Endothelial cell of umbilical vein (primary cell): ENCODE measurements around the gene ZNF709. TPM values are rescaled to one million over a fixed set of nuclear protein-coding genes. Genes with fewer than 3 reads are reported as not detected.
"Not testable (repeated sequence)": the region's sequence is repeated elsewhere in the genome, so short reads cannot be mapped to it uniquely, and the experiment has no call there.

Experiments used
- BruUV-seq: library from RNA; stranded (reverse); fragments of 400-500 nt; replicated peaks from 2 replicates; lab custom pipeline; 2021; lab: Mats Ljungman, UMichigan
- CTCF ChIA-PET: fragments of 300-600, 350-600 bp; sonication (Branson Sonifier 250); formaldehyde crosslinking; loops from one replicate; lab custom pipeline; 2021; ENCODE audit warnings: antibody characterized with exemption, inconsistent platforms; lab: Charles Lee
- POLR2A ChIA-PET: fragments of 300-600, 350-600 bp; sonication (Branson Sonifier 250); formaldehyde crosslinking; loops from one replicate; lab custom pipeline; 2021; ENCODE audit warnings: antibody characterized with exemption, inconsistent platforms; lab: Charles Lee
- DNase-seq: peaks from one replicate; pipeline ENCODE4 v3.0.0-alpha.2; 2011; ENCODE audit warnings: low read depth, low spot score
- FAIRE-seq: peaks from 2 replicates; lab custom pipeline; 2011; peaks lifted over from hg19 to GRCh38; lab: Jason Lieb, UNC
- H2AFZ ChIP-seq: 2 replicates; pipeline ENCODE4 v1.6.0; 2012; ENCODE audit warnings: low read depth, low read length, control low read depth, inconsistent platforms
- H3K27ac ChIP-seq: 2 replicates; pipeline ENCODE4 v1.5.1; 2011; ENCODE audit warnings: low read depth, mild to moderate bottlenecking, control low read depth, low read length, moderate library complexity; ENCODE audit not compliant: insufficient read depth
- H3K27me3 ChIP-seq, 2 experiments: 2 replicates each; pipeline versions ENCODE4 v1.6.0 to v1.6.1; 2011; ENCODE audit warnings: low read length in 2 of 2, mixed read lengths in 1 of 2; ENCODE audit not compliant: control insufficient read depth in 2 of 2, insufficient read depth in 2 of 2
- H3K36me3 ChIP-seq, 2 experiments: 2 replicates in 1 of 2; 3 replicates in 1 of 2; pipeline ENCODE4 v1.5.1; 2011; ENCODE audit warnings: low read length in 2 of 2, mild to moderate bottlenecking in 1 of 2, moderate library complexity in 1 of 2; ENCODE audit not compliant: control insufficient read depth in 2 of 2, insufficient read depth in 2 of 2; ENCODE audit errors: extremely low read depth in 1 of 2
- H3K4me1 ChIP-seq: 3 replicates; pipeline ENCODE4 v1.5.1; 2011; ENCODE audit warnings: mild to moderate bottlenecking, low read length; ENCODE audit not compliant: control insufficient read depth, insufficient read depth; ENCODE audit errors: extremely low read depth
- H3K4me2 ChIP-seq: 2 replicates; pipeline ENCODE4 v1.6.1; 2011; ENCODE audit warnings: low read length, control low read depth, mixed read lengths; ENCODE audit not compliant: insufficient read depth
- H3K4me3 ChIP-seq, 3 experiments: fragments of 200-600 bp in 1 of 3; sonication (generic), shearing (Covaris generic) in 1 of 3; replicated peaks in 1 of 3; 2 replicates each; pipeline ENCODE4 v1.5.1; 2011 to 2016; ENCODE audit warnings: control low read depth in 3 of 3, low read length in 3 of 3, mild to moderate bottlenecking in 2 of 3, inconsistent platforms in 1 of 3, low read depth in 1 of 3, moderate library complexity in 1 of 3; ENCODE audit not compliant: insufficient read depth in 1 of 3
- H3K79me2 ChIP-seq: 2 replicates; pipeline ENCODE4 v1.6.0; 2012; ENCODE audit warnings: low read length, inconsistent platforms; ENCODE audit not compliant: control insufficient read depth, insufficient read depth
- H3K9ac ChIP-seq: replicated peaks from 2 replicates; pipeline ENCODE3; 2011; ENCODE audit warnings: low read length, control low read depth; ENCODE audit not compliant: insufficient read depth; ENCODE audit errors: extremely low read depth
- H3K9me1 ChIP-seq: replicated peaks from 3 replicates; pipeline ENCODE4 v1.6.0; 2011; ENCODE audit warnings: mild to moderate bottlenecking, low read length; ENCODE audit not compliant: control insufficient read depth, insufficient read depth; ENCODE audit errors: extremely low read depth
- H3K9me3 ChIP-seq: replicated peaks from 2 replicates; pipeline ENCODE4 v1.5.1; 2012; ENCODE audit warnings: low read length, inconsistent platforms; ENCODE audit not compliant: control insufficient read depth, insufficient read depth
- H4K20me1 ChIP-seq: replicated peaks from 2 replicates; pipeline ENCODE3; 2011; ENCODE audit warnings: mild to moderate bottlenecking, low read length; ENCODE audit not compliant: control insufficient read depth, insufficient read depth; ENCODE audit errors: extremely low read depth
- EZH2 ChIP-seq: IDR thresholded peaks from 2 replicates; pipeline ENCODE4 v1.6.1; 2012; ENCODE audit warnings: borderline replicate concordance, low read depth, mild to moderate bottlenecking, moderate library complexity, low read length, inconsistent platforms; ENCODE audit not compliant: severe bottlenecking
- GATA2 ChIP-seq: IDR thresholded peaks from 2 replicates; pipeline ENCODE4 v1.7.0; 2011; ENCODE audit warnings: low read depth, mild to moderate bottlenecking, moderate library complexity, mixed read lengths, low read length; ENCODE audit not compliant: insufficient read length, insufficient read depth
- JUN ChIP-seq: IDR thresholded peaks from 2 replicates; pipeline ENCODE4 v1.6.1; 2011; ENCODE audit warnings: borderline replicate concordance, low read depth; ENCODE audit not compliant: insufficient read length, insufficient read depth
- MYC ChIP-seq: IDR thresholded peaks from one replicate; pipeline ENCODE4 v1.6.1; 2011; ENCODE audit warnings: mild to moderate bottlenecking, low read depth, low read length
- POLR2A ChIP-seq: IDR thresholded peaks from 2 replicates; pipeline ENCODE4 v1.6.1; 2012; ENCODE audit warnings: low read depth, mild to moderate bottlenecking, control low read depth, low read length
- POLR2AphosphoS5 ChIP-seq: IDR thresholded peaks from 2 replicates; pipeline ENCODE4 v1.6.1; 2012; ENCODE audit warnings: low read depth, mild to moderate bottlenecking, control low read depth, low read length, moderate library complexity; ENCODE audit not compliant: insufficient read depth
- dilution Hi-C: fragments of 300-500 bp; cut with MboI; formaldehyde crosslinking; loops from one replicate; pipeline ENCODE4 v1.15.0; 2019; ENCODE audit warnings: low sequenced_read_pairs; ENCODE audit not compliant: extremely low pct_ligation_motif_present
- intact Hi-C: fragments of 100-400 bp; cut with micrococcal nuclease; formaldehyde crosslinking; loops from one replicate; pipeline ENCODE4 v1.10.0; 2022
- polyA plus RNA-seq, 4 experiments: library from polyadenylated mRNA; depleted of rRNA in 3 of 4; stranded (reverse) in 3 of 4; unstranded in 1 of 4; fragments of >200 nt; gene quantifications; 2 replicates each; pipeline versions ENCODE4 v1.2.1 to v1.2.3, GENCODE V29; 2011 to 2012; ENCODE audit warnings: missing spikeins in 1 of 4
- total RNA-seq: library from RNA; stranded (reverse); gene quantifications from 2 replicates; pipeline ENCODE4 v1.2.3, GENCODE V29; 2021
- TF ChIP-seq, protein P1 (sequence below): IDR thresholded peaks from 2 replicates; pipeline ENCODE4 v1.6.1; 2011; ENCODE audit not compliant: insufficient read depth, insufficient read length
- TF ChIP-seq, protein P2 (sequence below), 2 donors: IDR thresholded peaks; 1 replicate in 1 of 2; 2 replicates in 1 of 2; pipeline ENCODE4 v1.5.1; 2011; ENCODE audit warnings: low read length in 2 of 2, mild to moderate bottlenecking in 2 of 2, moderate library complexity in 2 of 2, control low read depth in 1 of 2, inconsistent platforms in 1 of 2, low read depth in 1 of 2; ENCODE audit not compliant: insufficient read depth in 1 of 2; ENCODE audit errors: extremely low read depth in 1 of 2

Gene ZNF709
- total and polyA plus RNA-seq, 2 donors (not counting 3 experiments of a cell fraction or from before 2014, with no cell fraction given), result 0.65 to 1.8 TPM

DNA sequence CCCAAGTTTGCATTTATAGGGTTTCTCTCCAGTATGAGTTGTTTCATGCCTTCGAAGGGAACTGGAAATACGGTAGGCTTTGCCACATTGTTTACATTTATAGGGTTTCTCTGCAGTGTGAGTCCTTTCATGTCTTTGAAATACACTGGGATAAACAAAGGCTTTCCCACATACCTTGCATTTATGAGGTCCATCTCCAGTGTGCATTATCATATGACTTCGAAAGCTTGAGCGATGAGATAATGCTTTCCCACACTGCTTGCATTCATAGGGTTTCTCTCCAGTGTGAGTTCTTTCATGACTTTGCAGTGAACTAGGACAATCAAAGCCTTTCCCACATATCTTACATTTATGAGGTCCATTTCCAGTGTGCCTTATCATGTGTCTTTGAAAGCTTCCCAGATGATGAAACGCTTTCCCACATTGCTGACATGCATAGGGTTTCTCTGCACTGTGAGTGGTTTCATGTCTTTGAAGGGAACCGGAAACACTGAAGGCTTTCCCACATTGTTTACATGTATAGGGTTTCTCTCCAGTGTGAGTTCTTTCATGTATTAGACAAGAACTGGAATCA, 53.8 kb downstream of the ZNF709 start:
- POLR2A ChIA-PET, H4K20me1 ChIP-seq, DNase-seq, FAIRE-seq, H3K27me3 ChIP-seq, CTCF ChIA-PET, H3K4me1 ChIP-seq, intact Hi-C loops, H3K36me3 ChIP-seq, H3K4me2 ChIP-seq, H2AFZ ChIP-seq, H3K4me3 ChIP-seq, H3K9me3 ChIP-seq, H3K9me1 ChIP-seq, dilution Hi-C loops, H3K27ac ChIP-seq, H3K79me2 ChIP-seq, BruUV-seq, H3K9ac ChIP-seq: not testable (repeated sequence)

DNA sequence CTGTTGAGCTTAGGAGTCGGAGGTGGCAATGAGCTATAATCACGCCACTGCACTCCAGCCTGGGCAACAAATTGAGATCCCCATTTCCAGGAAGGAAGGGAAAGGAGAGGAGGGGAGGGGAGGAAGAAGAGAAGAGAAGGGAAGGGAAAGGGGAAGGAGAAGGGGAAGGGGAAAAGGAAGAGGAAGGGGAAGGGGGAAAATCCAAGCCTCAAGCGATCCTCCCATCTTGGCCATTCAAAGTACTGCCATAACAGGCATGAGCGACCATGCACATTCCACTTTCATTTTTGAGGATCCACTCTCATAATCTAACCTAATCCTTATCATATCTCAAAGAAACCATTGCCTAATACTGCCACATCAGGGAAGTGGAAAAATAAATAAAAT, 58.7 kb downstream of the ZNF709 start:
- no peaks in the 10 kb centered on the region for H3K36me3 ChIP-seq
- H3K4me3 ChIP-seq, result no peak overlapping the region
- TF ChIP-seq, protein P1, sequence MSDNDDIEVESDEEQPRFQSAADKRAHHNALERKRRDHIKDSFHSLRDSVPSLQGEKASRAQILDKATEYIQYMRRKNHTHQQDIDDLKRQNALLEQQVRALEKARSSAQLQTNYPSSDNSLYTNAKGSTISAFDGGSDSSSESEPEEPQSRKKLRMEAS, result no peak
- TF ChIP-seq JUN (no peak), EZH2 (no peak), POLR2AphosphoS5 (no peak), GATA2 (no peak), POLR2A (no peak), MYC (no peak)
- TF ChIP-seq, protein P2, sequence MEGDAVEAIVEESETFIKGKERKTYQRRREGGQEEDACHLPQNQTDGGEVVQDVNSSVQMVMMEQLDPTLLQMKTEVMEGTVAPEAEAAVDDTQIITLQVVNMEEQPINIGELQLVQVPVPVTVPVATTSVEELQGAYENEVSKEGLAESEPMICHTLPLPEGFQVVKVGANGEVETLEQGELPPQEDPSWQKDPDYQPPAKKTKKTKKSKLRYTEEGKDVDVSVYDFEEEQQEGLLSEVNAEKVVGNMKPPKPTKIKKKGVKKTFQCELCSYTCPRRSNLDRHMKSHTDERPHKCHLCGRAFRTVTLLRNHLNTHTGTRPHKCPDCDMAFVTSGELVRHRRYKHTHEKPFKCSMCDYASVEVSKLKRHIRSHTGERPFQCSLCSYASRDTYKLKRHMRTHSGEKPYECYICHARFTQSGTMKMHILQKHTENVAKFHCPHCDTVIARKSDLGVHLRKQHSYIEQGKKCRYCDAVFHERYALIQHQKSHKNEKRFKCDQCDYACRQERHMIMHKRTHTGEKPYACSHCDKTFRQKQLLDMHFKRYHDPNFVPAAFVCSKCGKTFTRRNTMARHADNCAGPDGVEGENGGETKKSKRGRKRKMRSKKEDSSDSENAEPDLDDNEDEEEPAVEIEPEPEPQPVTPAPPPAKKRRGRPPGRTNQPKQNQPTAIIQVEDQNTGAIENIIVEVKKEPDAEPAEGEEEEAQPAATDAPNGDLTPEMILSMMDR (IDR thresholded peaks at IDR 0.05; ENCODE audit: extremely low read depth in 1 of 2, insufficient read depth in 1 of 2, low read depth in 1 of 2, low read length in 2 of 2), result no peak
- H3K27me3 ChIP-seq, result no peaks in the 10 kb centered on the region
- no peak overlapping the region for H3K9ac ChIP-seq
- H3K4me1 ChIP-seq, result no peaks in the 10 kb centered on the region
- FAIRE-seq (no peak), DNase-seq (no peak)
- no peak overlapping the region for H3K27ac ChIP-seq
- H3K79me2 ChIP-seq, result no peaks in the 10 kb centered on the region
- H4K20me1 ChIP-seq, result no peaks in the 10 kb centered on the region
- dilution Hi-C loops, result no loop called here
- ChIA-PET POLR2A (no interaction called here), CTCF (no interaction called here)
- H2AFZ ChIP-seq, result no peak overlapping the region
- intact Hi-C loops, result no loop called here
- peaks cover 4% of the 10 kb centered on the region for H3K9me3 ChIP-seq
- no peaks in the 10 kb centered on the region for H3K9me1 ChIP-seq
- H3K4me2 ChIP-seq, result no peak overlapping the region
- BruUV-seq, result no TSS peak
